Transverse colon (tissue), 4 donors: Measurements from ENCODE around the gene MRPL45. TPM values are rescaled to one million over a fixed set of nuclear protein-coding genes. Genes with fewer than 3 reads are reported as not detected.
A peak's percentile ranks its signal among the peaks of the same experiment; 100 is the strongest.

ENCODE experiments used
- DNase-seq: peaks from one replicate; pipeline ENCODE4 v3.0.0-alpha.2; 2019
- H3K27ac ChIP-seq, 4 donors: fragments of 200-600 bp; sonication (generic); 2 replicates each; pipeline ENCODE4 v1.5.1; 2016 to 2018; ENCODE audit warnings: inconsistent platforms in 4 of 4
- H3K27me3 ChIP-seq: fragments of 200-600 bp; sonication (generic); 2 replicates; pipeline ENCODE4 v1.5.1; 2017; ENCODE audit warnings: inconsistent platforms
- H3K36me3 ChIP-seq, 4 donors: fragments of 200-600 bp; sonication (generic); 2 replicates each; pipeline ENCODE4 v1.5.1; 2017 to 2019; ENCODE audit warnings: inconsistent platforms in 4 of 4
- H3K4me1 ChIP-seq, 4 donors: fragments of 200-600 bp; sonication (generic); 2 replicates each; pipeline ENCODE4 v1.5.1; 2017 to 2020; ENCODE audit warnings: inconsistent platforms in 4 of 4
- H3K4me3 ChIP-seq, 4 donors: fragments of 200-600 bp; sonication (generic); 1 replicate in 1 of 4; 2 replicates in 3 of 4; pipeline versions ENCODE4 v1.5.1 to v1.6.1; 2017 to 2019; ENCODE audit warnings: inconsistent platforms in 4 of 4
- H3K9me3 ChIP-seq, 2 donors: fragments of 200-600 bp; sonication (generic); 2 replicates each; pipeline ENCODE4 v1.5.1; 2017 to 2019; ENCODE audit warnings: inconsistent platforms in 2 of 2
- EP300 ChIP-seq: sonication (generic); formaldehyde crosslinking; IDR thresholded peaks from one replicate; pipeline ENCODE4 v1.6.1; 2017; ENCODE audit warnings: antibody characterized with exemption, low read depth
- POLR2A ChIP-seq: fragments of 450-650 bp; IDR thresholded peaks from one replicate; pipeline ENCODE4 v1.6.1; 2016; ENCODE audit warnings: antibody characterized with exemption, mild to moderate bottlenecking, moderate library complexity
- POLR2AphosphoS5 ChIP-seq, 3 donors: sonication (generic); formaldehyde crosslinking; IDR thresholded peaks; one replicate each; pipeline ENCODE4 v1.6.1; 2016; ENCODE audit warnings: antibody characterized with exemption in 3 of 3
- WGBS, 2 donors: methylation state at CpG; one replicate each; pipeline ENCODE4 v1.1.5; 2018; ENCODE audit warnings: low coverage in 1 of 2; 5-methylcytosine and 5-hydroxymethylcytosine counted together
- in situ Hi-C, 4 donors: fragments of 200-750 bp; cut with MboI; loops; one replicate each; pipeline versions ENCODE4 v1.15.0 to v1.15.1; 2017; ENCODE audit warnings: low sequenced_read_pairs in 3 of 4, low pct_ligation_motif_present in 1 of 4, low pct_unique_long_range_greater_than_20kb in 1 of 4
- intact Hi-C: fragments of 100-400 bp; cut with DNase I; formaldehyde crosslinking; loops from one replicate; pipeline ENCODE4 v1.15.1; 2023; ENCODE audit warnings: low total_unique reads
- total RNA-seq, 4 donors: library from RNA; depleted of rRNA; stranded (reverse); fragments of >200 nt; gene quantifications; one replicate each; pipeline ENCODE4 v1.1.0, GENCODE V29; 2016
- TF ChIP-seq, protein P1 (sequence below), 5 experiments: fragments of 200-600 bp in 3 of 5; fragments of 450-650 bp in 2 of 5; sonication (generic) in 3 of 5; IDR thresholded peaks; 1 replicate in 2 of 5; 2 replicates in 3 of 5; pipeline ENCODE4 v1.5.1; 2016 to 2017; ENCODE audit warnings: antibody characterized with exemption in 5 of 5, inconsistent platforms in 3 of 5, mild to moderate bottlenecking in 2 of 5, moderate library complexity in 1 of 5

The MRPL45 gene
- total RNA-seq, 4 donors from 2014 or later, result 5.2 to 30.8 (median 18.9) TPM

DNA sequence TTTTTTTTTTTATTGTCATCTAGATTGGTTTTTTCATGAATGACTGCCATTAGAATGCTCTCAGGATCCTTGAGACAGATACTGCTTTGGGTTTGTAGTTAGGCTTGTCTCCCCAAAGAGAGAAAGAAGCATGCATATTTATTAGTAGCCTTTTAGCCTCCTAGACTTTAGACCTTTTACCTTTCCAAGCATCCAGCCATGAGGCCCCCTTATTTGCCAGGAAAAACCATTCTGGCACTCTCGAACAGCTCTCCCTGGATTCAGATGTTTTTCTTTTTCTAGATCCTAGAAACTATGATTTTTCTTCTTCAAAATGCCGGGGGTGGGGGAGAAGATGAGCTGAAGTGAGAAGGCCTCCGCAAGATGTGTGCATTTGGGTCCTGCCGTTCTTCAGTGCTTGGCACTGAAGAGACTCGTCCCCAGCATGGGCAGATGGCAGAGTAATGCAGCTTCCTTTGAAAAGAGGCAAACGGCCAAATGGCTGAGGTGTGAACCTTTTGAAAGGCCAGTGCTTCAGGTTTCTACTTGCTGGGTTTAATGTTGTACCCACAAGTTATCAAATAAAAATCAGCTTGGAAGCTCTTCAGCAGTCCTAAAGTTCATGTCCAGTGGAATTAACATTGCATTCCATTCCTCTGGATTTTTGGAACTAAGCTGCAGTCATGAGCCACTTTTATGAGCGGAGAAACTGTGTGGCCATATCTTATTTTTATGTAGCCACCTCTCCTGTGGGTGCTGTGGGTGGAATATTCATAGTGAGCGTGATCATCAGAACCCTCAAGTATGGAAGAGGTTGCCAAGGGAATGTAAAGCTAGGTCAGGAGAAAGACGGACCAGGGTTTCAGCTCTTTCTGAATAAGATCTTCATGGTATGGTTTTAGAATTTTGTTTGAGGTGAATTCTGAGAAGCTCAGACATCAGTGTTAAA lies 61.9 kb downstream of the MRPL45 start:
- H3K27me3 ChIP-seq, result no peaks in the 10 kb centered on the region
- 79 to 100% methylated on average over 2 to 9 of the region's 9 CpGs for WGBS, 2 donors
- peaks cover 8 to 62% (median 26%) of the 10 kb centered on the region in 4 donors for H3K4me1 ChIP-seq
- in situ Hi-C loops (no loop called here), intact Hi-C loops (no loop called here)
- TF ChIP-seq POLR2A (no peak), POLR2AphosphoS5 (IDR thresholded peaks at IDR 0.05) (no peak), EP300 (no peak)
- TF ChIP-seq, protein P1, sequence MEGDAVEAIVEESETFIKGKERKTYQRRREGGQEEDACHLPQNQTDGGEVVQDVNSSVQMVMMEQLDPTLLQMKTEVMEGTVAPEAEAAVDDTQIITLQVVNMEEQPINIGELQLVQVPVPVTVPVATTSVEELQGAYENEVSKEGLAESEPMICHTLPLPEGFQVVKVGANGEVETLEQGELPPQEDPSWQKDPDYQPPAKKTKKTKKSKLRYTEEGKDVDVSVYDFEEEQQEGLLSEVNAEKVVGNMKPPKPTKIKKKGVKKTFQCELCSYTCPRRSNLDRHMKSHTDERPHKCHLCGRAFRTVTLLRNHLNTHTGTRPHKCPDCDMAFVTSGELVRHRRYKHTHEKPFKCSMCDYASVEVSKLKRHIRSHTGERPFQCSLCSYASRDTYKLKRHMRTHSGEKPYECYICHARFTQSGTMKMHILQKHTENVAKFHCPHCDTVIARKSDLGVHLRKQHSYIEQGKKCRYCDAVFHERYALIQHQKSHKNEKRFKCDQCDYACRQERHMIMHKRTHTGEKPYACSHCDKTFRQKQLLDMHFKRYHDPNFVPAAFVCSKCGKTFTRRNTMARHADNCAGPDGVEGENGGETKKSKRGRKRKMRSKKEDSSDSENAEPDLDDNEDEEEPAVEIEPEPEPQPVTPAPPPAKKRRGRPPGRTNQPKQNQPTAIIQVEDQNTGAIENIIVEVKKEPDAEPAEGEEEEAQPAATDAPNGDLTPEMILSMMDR (IDR thresholded peaks at IDR 0.05), result no peak
- no peaks in the 10 kb centered on the region for H3K36me3 ChIP-seq
- H3K4me3 ChIP-seq, result no peak overlapping the region
- peak overlapping the region in 3 of 4 donors; percentile 66 to 93 (median 67) for H3K27ac ChIP-seq
- H3K9me3 ChIP-seq, result no peaks in the 10 kb centered on the region
- no peak for DNase-seq

DNA sequence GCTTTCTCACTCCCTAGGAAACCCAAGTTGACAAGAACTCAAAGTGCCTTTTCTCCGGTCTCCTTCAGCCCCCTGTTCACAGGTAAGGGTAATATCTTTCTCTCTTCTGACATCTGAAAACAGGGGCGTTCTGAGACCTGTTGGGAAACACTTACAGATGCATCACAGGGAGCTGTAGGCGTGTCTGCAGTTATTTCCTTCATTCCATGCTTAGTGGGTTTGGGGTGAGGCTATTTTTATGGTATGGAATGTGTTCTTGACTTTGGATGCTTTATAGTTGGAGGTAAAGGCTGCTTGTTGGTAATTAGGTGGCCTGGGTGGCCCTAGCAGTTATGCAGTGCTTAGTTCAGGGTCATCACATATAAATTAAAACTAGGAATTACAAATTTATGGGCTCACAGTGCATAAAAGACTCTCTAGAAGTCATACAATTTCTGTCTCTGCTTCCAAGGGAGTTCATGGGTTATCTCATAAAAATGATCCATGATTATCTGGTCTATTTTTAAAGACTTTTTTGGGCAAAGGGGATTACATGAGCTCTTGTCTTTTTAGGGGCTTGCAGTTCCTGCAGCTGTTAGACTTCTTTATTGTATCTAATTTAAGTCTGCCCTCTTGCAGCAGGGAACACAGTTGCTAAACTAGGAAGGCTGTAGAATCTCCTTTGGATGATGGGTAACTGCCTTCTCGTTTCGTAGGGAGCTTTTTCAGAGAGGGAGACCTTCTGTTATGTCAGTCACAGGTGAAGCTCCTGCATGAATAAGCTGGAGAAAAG lies 64.9 kb downstream of the MRPL45 start:
- intact Hi-C loops (no loop called here), in situ Hi-C loops (no loop called here)
- Histone ChIP-seq H3K27me3 (no peaks in the 10 kb centered on the region), H3K9me3 (no peaks in the 10 kb centered on the region), H3K36me3 (peaks cover 0 to 6% (median 3%) of the 10 kb centered on the region in 4 donors), H3K4me3 (no peak overlapping the region), H3K27ac (no peak overlapping the region), H3K4me1 (peaks cover 8 to 39% (median 15%) of the 10 kb centered on the region in 4 donors)
- no peak for DNase-seq
- WGBS, 2 donors, result 52 to 69% methylated on average over 3 to 5 of the region's 5 CpGs
- no peak for TF ChIP-seq POLR2A

DNA sequence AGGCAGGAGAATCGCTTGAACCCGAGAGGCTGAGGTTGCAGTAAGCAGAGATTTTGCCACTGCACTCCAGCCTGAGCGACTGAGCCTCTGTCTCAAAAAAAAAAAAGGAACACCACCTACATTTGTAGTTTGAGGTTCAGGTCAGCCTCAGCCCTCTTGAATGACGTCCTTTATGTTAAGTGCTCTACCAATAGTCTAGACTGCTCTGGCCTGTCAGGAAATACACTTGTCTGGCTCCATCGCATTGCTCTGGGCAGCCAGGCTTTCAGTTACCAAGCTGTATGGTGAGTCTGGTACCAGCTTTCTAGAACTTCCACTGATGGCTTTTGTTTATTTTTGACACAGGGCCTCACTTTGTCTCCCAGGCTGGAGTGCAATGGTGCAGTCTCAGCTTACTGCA lies 66.0 kb downstream of the MRPL45 start:
- no peaks in the 10 kb centered on the region for H3K9me3 ChIP-seq

GRCh38 chr17:38364741-38365140 lies 67.8 kb downstream of the MRPL45 start:
- Histone ChIP-seq H3K4me1 (peaks cover 0 to 14% (median 0%) of the 10 kb centered on the region in 4 donors), H3K9me3 (no peaks in the 10 kb centered on the region), H3K36me3 (peaks cover 0 to 28% (median 8%) of the 10 kb centered on the region in 4 donors), H3K4me3 (no peak overlapping the region), H3K27me3 (no peaks in the 10 kb centered on the region), H3K27ac (no peak overlapping the region)
- TF ChIP-seq POLR2AphosphoS5 (IDR thresholded peaks at IDR 0.05), result no peak
- TF ChIP-seq, protein P1 (IDR thresholded peaks at IDR 0.05), result no peak
- no peak for TF ChIP-seq POLR2A
- TF ChIP-seq EP300, result no peak
- in situ Hi-C loops (no loop called here), intact Hi-C loops (no loop called here)
- WGBS, 2 donors, result 90 to 94% methylated on average over 6 to 8 of the region's 8 CpGs
- DNase-seq, result no peak

More for the DNA sequence above, 66.0 kb downstream of the MRPL45 start:
- Histone ChIP-seq H3K27ac (no peak overlapping the region), H3K4me3 (no peak overlapping the region), H3K36me3 (peaks cover 0 to 16% (median 3%) of the 10 kb centered on the region in 4 donors), H3K4me1 (peaks cover 2 to 28% (median 4%) of the 10 kb centered on the region in 4 donors), H3K27me3 (no peaks in the 10 kb centered on the region)
- no peak for DNase-seq
- in situ Hi-C loops, result no loop called here
- 98% methylated on average over 5 of the region's 5 CpGs; no CpG with 5 or more reads in 1 of the 2 donors for WGBS, 2 donors
- no peak for TF ChIP-seq POLR2AphosphoS5 (IDR thresholded peaks at IDR 0.05)
- TF ChIP-seq EP300, result no peak
- TF ChIP-seq, protein P1 (IDR thresholded peaks at IDR 0.05), result no peak
- no peak for TF ChIP-seq POLR2A
- intact Hi-C loops, result no loop called here
